Kidney glomerular epithelial cell (primary cell): ENCODE data around the gene ADAP1.
A peak's percentile ranks its signal among the peaks of the same experiment; 100 is the strongest.
"Not testable (repeated sequence)": the region's sequence is repeated elsewhere in the genome, so short reads cannot be mapped to it uniquely, and the experiment has no call there.

ENCODE experiments used
- DNase-seq: peaks from one replicate; lab custom pipeline; 2025; lab: John Stamatoyannopoulos, UW

ADAP1 gene

DNA sequence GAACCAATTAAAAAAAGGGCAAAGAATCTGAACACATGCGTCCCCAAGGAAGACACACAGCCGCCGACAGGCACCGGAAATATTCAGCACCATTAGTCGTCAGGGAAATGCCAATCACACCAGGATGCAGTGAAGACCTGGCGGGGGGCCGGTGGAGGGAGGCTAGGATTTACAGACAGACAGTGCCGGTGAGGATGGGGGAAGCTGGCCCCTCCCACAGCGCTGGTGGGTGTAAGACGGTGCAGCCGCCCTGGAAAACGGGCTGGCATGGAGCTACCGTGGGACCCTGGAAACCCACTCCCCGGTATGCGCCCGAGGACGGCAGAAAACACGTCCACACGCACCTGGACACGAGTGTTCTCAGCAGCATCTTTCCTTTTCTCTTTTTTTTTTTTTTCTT lies 4.8 kb upstream of the ADAP1 start:
- no peak for DNase-seq

DNA sequence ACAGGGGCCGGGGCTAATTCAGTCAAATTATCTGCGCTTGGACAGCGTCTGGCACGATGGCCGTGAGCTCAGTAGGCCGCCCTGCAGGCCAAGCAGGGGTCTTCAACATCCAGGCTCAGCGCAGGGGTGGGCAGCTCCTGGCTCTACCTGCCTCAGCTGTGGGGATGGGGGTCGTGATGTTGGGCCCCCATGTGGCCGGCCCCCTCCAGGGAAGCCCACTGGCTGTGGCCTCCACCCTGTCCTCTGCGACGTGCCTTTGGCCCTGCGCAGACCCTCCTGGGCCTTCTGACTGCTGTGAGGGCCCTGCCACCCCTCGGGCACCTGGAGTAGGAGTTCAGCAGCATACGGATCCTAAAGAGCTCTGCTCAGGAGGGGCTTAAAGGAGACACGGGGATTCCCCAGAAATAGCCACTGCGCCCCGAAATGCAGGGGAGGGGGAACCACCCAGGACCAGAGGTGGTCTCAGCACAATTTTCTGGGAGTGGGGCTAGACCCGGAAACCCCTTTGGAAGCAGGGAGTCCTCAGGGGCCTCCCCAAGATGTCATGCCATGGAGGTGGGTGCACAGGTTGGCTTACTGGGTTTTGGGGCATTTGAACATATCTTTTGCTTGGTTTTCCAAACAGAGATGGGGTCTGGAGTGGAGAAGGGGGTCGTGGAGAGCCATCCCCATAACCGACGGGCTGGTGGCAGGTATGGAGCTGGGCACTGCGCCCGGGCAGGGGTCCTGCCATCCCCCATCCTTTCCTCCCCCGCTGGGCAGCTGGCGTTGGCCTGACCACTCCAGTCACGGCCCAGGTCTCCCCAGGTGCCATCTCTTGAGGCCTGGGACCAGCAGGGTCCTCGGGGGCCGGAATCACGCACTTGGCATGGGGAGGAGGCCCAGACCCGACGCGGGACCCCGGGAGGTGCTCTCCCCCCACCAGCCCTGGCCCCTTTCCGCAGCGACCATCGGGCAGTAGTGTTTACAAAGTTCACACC lies 4.0 kb upstream of the ADAP1 start:
- no peak for DNase-seq

DNA sequence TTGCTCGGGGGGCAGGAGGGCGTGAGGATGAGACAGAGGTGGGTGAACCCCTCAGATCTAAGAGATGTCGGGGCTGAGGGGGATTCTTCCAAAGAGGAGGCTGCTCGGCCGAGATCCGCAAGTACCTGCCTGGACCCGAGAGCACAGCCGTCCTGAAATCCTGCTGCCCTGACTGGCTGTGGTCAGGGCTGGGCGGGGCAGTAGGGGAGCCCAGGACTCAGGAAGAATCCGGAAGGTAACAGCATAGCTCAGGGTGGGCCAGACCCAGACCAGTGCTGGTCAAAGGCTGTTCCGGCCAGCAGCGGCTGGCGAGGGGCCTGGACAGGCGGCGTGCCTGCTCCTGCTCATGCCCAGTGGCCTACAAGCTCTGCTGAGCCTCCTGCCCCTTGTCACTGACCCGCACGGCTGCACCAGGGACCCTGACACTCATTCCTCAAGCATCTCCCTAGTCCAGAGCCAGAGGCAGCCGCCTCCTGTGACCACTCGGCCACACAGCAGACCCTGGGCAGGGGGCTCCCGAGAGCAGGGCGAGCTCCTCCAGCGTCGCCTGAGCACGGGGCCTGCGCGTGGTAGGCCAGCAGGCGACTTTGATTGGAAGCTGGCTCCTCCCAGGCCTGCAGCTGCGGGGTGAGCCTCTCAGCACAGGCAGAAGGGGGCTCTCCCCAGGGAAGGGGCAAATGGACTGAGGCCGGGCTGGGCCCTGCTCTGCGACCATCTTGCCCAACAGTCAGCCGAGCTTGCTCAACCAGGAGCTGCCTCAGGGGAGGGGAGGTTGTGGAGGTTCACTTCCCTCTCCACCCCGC lies 3.1 kb upstream of the ADAP1 start:
- no peak for DNase-seq

DNA sequence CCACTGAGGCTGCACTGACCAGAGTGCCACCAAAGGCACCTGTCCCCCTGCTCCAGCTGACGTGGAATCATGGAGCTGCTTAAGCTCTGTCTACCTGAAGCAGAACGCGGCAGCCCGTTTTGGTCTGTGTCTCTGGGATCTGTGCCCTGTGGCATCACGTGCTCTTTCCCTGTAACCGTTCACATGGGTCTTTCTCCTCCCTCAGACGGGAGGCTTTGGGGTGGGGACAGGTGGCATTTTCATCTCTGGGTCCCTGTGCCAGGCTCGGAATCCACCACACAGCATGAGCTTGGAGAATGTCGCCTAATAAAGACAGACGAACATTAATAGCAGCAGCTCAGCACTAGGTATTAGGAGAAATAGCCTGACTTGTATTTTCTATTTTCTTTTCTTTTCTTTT lies 1.6 kb upstream of the ADAP1 start:
- no peak for DNase-seq

DNA sequence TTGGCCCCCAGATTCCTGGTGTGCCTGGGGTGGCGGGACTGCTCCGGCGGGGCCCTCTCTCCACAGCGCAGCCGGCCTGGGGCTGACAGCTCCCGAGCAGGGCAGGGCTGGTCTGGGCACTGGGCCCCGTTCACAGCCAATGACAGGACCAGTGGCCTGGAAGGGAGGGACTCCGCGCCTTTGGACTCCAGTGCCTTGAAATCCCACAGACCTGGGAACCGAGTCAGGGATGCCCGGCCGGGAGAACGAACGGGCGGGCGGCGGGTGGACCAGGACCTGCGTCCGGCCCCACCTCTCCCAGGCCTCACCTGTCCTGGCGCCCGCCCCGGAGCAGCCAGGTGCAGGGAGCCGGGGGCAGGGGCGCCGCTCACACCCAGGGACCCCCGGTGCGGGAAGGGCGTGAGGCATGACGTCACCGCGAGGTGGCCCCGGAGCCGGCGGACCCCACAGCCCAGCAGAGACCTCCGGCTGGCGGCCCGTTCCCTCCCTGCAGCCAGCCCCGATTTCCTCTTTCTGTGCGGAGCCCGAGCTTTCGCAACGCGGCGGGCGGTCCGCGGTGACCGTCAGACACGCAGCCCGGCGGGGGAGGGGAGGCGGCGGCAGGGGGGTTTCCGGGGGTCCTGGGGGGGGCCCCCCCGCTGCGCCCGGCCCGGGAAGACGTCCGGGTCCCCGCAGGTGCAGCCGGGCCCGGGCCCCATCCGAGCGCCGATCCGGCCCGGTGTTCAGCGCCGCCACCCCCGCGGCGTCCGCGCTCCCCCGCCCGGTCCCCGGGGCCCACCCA lies 743 bp downstream of the ADAP1 start:
- DNase-seq, result no peak

DNA sequence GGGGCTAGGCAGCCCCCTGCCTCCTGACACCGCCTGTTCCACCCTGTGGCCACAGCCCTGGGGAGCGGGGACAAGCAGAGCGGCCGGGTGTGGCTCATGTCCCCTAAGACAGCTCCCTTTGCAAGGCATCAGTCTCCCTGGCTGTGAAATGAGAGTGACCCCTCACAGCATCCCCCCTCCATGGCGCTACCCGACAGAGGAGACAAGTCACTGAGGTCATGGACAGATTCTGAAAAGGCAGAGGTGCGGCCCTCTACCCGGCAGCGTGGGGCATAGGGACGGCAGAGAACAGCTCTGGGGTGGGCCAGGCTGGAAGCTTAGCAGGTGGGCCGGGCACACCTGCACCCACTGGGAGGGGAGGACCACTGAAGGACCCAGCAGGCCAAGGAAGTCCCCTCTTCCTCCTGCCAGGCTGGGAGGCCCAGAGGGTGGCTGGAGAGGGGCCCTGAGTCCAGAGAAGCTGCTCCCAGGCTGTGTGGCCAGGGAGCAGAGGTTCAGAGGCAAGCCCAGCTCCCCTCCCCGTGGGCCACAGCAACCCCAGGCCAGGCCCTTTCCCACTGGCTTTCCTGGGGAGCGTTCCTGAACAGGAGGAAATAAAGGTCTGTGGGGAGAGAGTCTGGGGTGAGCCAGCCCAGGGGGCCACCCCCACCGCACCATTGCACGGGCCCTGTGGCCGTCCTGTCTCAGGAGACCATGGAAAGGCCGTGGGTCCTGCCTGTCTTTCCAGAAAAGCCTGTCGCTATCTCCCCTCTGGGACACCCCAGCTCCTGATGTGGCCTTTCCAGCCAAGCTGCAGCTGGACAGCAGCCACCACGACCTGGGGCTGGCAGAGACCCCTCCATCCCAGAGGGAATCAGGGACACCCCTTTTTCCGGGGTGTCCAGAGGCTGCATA lies 1.7 kb downstream of the ADAP1 start:
- DNase-seq, result no peak

DNA sequence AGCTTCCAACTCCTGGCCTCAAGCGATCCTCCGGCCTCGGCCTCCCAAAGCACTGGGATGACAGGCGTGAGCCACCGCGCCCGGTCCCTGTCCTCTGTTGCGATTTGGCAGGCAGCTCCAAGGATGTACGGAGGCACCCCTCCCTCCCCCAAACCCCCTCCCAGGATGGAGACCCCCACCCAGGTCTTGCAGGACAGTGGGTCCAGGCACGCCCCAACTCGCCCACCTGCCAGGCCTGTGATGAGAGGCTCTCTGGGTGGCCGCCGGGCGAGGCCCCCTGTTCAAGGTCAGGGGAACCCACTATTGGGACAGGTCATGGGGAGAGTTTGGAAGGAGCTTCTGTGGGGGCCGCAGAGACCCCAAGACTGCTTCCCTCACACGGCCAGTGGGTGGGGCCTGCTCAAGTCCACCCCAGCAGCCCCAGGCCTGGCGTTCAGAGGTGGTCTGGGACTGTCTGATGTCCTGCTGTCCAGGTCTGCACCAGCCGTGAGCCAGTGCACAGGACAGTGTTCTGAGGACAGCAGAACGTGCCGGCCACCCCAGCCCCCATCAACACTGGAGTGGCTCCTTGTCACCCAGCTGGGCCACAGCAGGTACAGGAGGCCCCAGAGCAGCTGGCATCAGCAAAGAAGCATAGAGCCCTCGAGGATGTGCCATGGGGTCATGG lies 2.5 kb downstream of the ADAP1 start:
- DNase-seq, result no peak

DNA sequence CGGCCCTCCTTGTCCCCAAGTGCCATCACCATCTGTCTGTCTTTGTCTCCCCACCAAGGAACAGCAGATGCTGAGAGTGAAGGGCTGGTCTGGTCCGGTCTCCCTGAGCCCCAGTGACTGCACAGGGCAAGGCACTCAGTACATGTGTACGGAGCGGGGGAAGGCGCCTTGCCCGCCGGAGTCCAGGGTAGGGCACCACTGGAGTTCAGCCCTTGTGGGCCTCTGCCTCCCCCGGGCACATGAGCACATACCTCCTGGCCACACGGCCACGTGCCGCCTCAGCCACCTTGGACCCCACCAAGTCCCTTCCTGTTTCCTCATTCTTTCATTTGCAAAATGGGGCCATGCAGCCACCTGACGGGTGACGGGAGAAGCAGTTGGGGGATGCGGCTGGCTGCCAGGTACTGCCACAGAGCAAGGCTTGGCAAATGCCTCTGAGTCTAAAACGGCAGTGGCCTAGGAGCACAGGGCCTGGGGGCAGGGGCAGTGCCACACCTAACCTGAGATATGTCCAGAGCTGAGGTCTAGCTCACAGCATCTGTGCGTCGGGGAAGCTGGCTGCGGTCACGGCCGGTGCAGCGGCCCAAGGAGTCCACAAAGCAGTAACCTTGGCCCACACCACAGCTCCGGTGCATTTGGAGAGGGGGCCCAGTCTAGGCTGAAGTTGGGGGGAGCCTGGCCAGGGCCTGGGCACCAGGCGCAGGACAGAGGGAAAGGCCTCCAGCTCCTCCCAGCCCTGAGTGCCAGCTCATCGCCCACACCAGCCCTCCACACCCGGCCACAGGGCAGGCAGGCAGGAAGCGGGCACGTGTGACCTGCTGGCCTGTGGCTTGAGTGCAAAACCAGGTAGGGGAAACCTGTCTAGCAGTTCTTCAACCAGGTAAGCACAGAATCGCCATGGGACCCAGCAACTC lies 5.2 kb downstream of the ADAP1 start:
- DNase-seq, result no peak

DNA sequence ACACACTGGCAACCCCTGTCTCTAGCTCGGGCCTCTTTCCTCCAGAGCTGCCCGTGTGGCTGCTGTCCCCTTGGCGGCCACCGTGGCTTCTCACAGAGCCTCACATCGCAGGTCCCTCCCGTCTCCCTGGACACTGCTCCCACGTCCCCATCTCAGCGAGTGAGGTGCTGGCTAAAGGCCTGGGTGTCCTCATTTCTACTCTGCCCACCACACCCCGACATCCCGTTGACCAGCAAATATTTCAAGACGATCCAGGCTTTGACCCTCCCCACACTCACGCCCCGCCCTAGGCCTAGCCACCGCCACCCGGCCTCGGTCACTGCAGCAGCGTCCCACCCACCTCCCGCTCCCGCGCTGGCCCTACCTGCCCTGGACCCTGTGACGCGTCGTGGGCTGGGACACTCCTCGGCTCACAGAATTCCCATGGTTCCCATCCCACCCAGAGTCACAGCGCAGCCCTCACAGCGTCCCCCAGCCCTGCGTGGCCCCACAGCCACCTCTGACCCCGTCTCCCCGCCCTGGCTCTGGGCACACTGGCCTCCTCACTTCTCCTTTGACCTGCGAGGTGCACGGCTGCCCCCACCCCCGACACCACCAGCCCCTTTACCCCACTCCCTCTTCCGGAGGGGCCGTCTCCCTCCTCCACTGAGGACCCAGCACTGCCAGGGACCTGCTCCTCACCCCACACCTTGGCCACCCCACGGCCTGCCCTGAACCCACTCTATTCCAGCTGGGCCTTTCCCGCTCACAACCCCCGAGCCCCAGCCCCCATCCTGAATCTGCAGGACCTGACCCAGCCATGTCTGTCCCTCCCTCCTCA lies 6.9 kb downstream of the ADAP1 start:
- DNase-seq, result no peak

DNA sequence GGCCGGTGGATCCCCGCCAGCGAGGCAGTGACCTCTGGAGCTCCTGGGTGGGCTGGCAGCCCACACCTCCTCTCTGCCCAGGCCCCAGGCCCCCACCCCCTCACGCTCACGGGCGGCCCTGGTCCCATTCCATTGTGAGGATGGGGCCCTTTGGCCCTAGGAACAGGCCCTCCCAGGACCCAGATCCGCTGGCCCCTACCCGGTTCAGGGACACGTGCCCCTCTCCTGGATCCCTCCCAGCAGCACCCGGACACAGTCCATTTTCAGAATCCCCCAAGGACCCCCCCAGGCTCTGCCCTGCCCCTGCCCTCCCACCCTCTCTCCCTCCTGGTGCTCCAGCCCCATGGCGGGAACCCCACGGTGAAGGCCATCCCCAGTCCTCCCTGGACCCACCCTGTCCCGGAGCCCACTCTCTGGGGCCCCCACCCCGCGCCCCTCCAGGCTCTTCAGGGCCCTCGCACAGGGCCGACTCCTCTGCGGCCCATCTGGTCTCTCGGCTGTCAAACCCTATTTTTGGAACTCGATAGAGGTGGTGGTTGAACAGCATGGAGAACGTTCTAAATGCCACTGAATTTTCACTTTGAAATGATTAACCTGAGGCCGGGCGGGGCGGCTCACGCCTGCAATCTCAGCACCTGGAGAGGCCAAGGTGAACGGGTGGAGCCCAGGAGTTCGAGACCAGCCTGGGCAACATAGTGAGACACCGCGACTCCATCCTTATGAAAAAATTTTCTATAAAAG lies 8.1 kb downstream of the ADAP1 start:
- no peak for DNase-seq

DNA sequence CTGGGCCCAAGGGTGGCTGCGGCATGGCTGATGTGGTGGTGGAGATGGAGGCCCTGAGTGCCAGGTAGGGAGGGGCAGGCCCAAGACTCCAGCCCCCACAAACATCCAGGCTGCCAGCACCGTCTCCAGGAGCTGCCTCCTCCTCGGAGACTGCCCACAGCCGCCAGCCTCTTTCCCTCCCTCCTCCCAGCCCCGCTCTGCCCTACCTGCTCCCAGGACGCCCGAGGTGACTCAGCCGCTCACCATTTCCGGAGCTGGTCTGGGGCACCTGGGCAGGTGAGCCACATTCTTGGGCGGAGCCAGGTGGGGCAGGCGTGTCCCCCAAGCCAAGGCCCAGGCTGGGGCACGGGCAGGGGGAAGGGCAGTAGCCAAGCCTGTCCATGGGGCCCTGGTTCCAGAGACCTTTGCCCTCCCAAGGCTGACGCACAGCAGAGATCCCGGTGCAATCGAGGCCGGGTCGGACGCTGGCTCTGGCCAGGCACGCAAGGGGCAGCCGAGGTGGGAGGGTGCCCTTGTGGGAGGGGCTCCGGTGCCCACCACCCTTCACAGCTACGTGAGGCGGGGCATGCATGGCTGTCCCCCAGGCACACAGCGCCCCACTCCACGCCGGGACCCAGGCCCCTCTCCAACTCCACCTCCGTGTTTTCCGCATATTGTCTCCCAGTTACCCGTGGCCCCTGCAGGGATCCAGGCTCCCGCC lies 8.8 kb downstream of the ADAP1 start:
- peak; percentile 85 for DNase-seq

DNA sequence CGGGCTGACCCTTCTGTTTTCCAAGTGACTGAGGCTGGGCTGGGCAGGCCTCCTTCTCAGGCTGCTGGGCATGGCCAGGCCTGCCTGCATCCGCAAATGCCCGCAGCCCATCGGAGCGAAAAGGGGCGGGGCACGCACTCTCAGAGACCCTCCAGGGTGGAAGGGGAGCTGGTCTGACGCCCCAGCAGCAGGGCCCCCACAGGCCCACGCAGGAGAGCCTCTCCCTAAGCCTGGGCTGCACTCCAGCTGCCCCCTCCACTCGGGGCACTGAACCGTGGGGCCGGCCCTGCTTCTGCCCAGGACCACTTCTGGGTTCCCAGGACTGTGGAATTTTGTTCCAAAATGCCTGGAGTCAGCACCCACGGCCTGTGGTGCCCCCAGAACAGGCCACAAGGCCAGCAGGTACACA lies 9.3 kb downstream of the ADAP1 start:
- DNase-seq, result peak; percentile 85

DNA sequence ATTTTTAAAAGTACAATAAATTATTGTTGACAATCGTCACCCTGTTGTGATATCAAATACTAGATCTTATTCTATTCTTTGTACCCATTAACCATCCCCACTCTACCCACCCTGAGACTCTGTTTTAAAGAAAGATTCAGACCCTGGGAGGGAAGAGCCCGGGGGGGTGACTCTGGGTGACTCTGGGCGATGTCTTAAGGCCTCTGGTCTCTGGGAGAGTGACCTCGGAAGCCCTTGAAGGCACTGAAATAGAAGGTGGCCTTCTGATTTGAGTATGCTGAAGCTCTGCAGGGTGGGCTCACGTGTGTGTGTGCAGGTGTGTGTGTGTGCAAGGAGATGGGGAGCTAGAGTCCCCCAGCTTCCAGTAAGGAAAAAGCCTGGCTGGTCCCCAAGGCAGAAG lies 9.7 kb downstream of the ADAP1 start:
- DNase-seq, result no peak

DNA sequence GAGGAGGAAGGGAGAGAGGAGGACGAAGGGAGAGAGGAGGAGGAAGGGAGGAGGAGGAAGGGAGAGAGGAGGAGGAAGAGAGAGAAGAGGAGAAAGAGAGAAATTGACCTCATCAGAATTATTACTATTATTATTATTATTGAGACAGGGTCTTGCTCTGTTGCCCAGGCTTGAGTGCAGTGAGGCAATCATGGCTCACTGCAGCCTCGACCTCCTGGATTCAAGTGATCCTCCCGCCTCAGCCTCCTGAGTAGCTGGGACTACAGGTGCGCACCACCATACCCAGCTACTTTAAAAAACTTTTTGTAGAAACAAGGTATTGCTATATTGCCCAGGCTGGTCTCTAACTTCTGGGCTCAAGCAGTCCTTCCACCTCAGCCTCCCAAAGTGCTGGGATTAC lies 10.7 kb downstream of the ADAP1 start:
- DNase-seq, result not testable (repeated sequence)

DNA sequence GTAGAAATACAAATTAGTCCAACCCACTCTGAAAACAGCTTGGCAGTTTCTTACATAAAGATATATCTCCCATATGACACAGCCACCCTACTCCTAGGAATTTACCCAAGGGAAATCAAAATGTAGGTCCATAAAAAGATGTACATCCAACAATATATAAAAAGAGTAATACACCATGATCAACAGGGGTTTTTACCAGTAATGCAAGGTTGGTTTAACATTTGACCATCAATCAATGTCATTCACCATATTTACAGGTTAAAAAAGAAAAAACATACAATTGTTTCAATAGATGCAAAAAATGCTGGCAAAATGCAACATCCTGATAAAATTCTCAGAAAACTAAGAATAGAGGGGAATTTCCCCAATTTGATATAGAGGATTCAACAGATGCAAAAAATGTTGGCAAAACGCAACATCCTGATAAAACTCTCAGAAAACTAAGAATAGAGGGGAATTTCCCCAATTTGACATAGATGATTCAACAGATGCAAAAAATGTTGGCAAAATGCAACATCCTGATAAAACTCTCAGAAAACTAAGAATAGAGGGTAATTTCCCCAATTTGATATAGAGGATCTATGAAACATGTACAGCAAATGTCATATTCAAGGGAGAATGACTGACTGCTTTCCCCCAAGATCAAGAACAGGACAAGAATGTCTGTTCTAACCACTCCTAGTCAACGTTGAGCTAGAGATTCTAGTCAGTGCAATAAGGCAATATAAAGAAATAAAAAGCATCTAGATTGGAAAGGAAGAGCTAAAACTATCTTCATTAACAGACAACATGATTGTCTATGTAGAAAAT lies 13.7 kb downstream of the ADAP1 start:
- DNase-seq, result no peak

DNA sequence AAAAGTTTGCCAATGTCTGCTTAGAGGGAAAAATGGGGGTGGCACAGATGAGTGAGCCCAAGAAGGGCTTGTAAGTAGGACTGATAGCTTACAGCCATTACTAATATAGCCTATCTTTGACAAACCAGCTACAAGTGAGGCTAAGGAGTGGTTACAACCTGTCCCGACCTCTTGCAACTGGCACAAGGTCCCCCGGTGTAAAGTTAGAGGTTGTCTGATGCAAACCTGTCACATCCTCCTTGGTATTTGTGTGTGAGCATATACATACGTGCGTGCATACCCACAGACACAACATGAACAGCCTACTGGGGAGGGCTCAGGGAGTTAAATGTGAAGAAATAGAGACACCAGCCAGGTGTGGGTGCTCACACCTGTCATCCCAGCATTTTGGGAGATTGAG lies 14.6 kb downstream of the ADAP1 start:
- no peak for DNase-seq
